ENCODE results near the gene SNX32.
A peak's percentile ranks its signal among the peaks of the same experiment; 100 is the strongest.

Gene SNX32

GRCh38 chr11:65899356-65900124, 65.8 kb downstream of the SNX32 start:
- DNase-seq (ENCODE audit: low read depth, low spot score): peak; percentile 92

- peak; percentile 98 for DNase-seq (ENCODE audit: low read depth, low spot score)
These were observed 66.5 kb downstream of the SNX32 start, which contains the start of gene FOSL1 for GRCh38 chr11:65900125-65900898. FOSL1 (minus strand) TSS chr11:65900388; CDS start chr11:65900339, 49 bp downstream.

GRCh38 chr11:65900899-65901180, 67.1 kb downstream of the SNX32 start:
- DNase-seq (ENCODE audit: low read depth, low spot score): no peak

GRCh38 chr11:65903068-65903481, 69.3 kb downstream of the SNX32 start:
- peak; percentile 93 for DNase-seq (ENCODE audit: low read depth, low spot score)

All from astrocyte of the hippocampus (primary cell).